Putamen (tissue), 1 donor: Measurements from ENCODE around the gene HEBP1.

Experiments
- DNase-seq: peaks from one replicate; pipeline ENCODE4 v3.0.0-alpha.2; 2016; ENCODE audit warnings: low spot score

Gene HEBP1

DNA sequence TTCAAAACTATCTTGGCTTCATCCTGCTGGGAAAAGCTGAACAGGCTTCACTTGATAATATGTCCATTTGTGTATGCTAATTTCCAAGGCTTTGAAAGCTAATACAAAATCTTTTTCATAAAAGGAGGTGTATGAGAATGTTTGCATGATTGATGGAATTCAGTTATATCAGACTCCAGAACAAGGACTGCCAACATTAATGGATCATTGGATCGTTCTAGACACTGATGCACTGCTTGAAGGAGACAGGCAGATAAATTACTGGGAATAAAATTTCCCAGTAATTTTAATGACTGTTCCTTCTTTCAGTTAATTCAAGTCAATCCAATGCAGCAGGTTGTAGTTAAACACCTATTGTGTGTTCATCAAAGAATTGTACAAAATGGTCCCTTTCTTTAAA, 48.6 kb downstream of the HEBP1 start:
- DNase-seq, result no peak

- DNase-seq, result no peak
These were observed 52.2 kb downstream of the HEBP1 start for GRCh38 chr12:12947902-12948301.

DNA sequence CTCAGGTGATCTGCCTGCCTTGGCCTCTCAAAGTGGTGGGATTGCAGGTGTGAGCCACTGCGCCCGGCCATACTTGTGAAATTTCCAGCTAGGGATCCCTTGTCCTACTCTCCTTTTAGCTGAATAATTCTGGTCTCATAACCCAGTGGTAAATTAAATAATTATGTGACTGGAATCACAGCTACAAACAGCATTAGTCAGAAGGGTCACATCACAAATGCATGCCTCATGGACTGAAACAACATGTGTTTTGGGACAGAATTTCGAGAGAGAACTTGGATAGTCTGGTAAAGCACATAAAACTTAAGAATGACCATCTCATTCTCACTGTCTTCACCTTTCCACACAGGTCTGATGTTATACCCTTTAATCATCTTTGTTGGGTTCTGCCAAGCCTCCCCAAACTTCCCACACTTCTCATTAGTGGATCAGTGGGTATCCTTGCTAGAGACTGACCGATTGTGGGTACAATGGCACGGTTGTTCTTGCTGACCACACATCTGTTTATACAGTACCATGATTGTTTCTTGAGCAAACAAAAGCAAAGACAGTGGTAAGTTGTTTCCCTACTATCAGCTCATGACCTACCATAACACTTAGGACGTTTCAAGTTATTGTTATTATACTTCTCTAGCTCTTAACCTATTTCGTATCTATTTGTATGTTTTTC, 53.2 kb downstream of the HEBP1 start:
- DNase-seq, result peak; percentile 93

DNA sequence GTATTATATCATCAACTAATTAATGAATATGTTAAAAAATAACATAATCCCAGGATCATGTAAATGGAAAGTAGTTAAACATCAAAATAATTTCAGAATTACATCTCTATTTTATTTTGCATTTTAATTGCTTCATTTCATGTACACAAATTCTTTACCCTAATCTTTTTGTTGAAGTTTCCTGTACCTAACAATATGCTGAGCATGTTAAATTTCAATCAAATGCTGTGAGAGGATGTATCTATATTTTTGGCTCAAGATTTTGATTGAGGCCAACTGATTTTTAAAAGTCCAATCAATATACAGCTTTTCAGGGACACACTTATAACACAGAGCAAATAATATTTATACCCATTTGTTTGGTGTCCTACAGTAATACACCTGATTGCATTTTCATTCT, 54.5 kb downstream of the HEBP1 start:
- no peak for DNase-seq

DNA sequence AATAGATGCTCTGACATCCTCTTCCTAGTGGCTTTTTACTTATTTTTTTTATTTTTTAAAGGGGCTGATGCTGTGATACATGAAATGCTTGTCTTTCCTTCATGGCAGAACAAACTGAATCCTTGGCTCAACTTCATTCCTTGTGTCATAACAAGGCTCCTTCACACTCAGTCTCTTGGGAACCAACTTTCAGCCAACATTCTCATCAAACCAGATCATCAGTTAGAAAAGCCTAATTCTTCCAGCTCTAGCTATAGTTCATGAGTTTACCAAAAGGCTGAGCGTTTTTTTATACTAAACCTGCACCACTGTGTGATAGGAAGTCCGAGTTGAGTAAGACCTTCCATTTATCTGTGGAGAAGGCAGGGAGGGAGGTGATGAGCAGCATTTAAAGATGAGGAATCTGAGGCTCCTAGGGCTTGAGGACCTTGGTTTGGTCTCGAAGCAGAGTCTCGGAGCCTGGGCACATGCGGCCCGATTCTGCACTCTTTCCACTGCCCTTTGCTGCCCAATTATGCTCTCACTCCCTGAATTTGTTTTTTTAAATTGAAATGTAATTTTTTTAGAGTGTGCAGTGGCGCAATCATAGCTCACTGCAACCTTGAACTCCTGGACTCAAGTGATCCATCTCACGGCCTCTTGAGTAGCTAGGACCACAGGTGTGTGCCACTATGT, 56.3 kb downstream of the HEBP1 start:
- DNase-seq, result no peak

DNA sequence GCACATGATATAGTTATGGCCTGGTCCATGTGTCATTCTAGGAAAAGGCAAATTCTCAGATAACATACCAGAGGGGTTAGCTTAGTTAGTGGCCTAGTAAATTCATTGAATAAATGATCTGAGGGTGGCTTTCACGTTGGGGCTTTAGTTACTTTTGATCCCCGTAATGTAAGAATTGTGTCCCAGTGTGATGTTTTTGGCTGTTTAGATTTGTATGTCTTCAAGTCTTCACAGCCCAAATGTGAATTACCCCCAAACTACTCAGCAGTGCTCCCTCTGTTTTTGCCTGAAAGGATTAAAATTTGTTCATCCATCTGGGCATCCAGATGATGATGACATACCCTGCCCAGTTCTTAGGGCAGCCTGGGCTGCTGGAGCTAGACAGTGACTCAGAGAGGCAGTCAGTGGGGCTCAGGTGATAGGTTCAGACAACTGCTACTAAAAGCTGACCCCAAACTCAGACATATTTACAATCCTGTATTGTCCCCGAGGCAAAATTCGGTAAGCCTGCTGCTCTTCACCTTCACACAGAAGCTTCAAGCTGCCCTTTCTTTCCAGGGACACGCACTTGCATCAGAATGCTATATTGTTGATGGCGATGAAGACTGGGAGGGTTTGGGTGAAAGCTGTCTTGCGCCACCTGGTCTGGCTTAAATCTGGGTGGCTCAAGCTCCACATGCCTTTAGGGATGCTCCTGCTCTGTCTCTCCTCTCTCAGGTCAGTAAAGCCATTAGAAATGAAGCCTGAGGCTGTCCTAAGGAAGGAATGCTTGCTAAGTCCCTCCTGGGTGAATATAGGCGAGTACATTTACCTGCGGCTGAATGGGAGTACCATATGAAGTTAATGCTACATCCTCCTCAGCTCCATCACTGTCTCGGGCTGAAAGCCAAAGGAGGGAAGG, 58.4 kb downstream of the HEBP1 start:
- no peak for DNase-seq

- DNase-seq, result no peak
These were observed 60.2 kb downstream of the HEBP1 start for GRCh38 chr12:12939888-12940287.

DNA sequence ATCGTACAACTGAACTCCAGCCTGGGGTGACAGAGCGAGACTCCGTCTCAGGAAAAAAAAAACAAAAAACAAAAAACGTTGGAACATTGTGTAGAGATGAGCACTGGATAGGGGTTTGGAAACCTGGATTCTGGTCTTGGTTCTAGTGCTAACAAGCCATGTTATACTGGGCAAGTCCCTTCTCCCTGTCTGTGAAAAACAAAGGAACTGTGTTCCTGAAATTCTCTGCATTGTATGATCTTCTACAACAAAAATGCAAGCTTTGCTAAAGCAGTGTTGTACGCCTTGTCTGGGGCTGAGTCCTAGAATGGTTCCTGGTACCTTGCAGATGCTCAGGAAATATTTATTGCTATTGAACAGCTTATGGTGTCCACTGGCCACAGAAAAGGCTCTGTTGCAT, 61.5 kb downstream of the HEBP1 start:
- no peak for DNase-seq

DNA sequence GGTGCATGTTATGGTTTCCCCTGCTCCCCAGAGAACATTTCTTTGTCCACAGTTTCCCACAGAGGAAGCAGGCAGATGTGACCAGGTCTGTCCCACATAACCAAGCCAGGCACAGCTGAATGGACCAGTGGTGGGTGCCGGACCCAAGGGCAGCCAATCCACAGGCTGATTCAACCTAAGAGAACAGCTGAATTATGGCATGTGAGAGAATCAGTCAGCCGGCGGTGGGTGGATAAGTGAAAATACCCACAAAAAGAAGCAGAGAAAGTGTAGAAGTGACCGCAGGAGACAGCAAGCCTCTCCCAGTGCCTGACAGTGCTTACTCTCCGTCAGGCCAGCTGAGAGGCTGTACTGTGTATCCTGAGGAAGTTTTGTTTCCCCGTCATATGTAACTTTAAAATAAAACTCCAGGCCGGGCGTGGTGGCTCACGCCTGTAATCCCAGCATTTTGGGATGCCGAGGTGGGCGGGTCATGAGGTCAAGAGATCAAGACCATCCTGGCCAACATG, 63.0 kb downstream of the HEBP1 start:
- DNase-seq, result no peak

- no peak for DNase-seq
These were observed 65.5 kb downstream of the HEBP1 start for GRCh38 chr12:12934556-12934955.

- DNase-seq, result no peak
These were observed 66.3 kb downstream of the HEBP1 start for GRCh38 chr12:12933742-12934141.

- DNase-seq, result no peak
These were observed 69.3 kb downstream of the HEBP1 start for GRCh38 chr12:12930633-12931219.

DNA sequence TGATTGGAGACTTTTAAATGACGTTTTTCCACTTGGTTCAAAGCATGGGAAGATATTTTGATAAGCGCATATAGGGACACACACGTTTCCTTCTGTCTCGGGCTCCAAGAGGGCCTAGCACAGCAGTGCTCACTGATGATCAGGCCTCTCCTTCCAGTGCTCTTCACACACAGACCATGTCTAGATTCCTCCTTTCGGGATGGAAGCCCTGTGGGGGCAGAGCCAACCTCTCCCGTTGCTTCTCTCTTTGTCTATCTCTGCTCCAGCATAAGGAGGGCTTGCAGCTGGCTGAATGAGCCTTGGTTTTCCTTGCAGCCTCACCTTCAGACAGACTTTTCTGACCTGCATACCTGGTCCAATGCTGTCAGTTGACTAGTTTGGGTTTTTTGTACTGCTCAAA, 70.4 kb downstream of the HEBP1 start:
- no peak for DNase-seq

- no peak for DNase-seq
These were observed 72.6 kb downstream of the HEBP1 start for GRCh38 chr12:12927211-12928079.

GRCh38 chr12:12926571-12927071, 73.4 kb downstream of the HEBP1 start:
- no peak for DNase-seq

DNA sequence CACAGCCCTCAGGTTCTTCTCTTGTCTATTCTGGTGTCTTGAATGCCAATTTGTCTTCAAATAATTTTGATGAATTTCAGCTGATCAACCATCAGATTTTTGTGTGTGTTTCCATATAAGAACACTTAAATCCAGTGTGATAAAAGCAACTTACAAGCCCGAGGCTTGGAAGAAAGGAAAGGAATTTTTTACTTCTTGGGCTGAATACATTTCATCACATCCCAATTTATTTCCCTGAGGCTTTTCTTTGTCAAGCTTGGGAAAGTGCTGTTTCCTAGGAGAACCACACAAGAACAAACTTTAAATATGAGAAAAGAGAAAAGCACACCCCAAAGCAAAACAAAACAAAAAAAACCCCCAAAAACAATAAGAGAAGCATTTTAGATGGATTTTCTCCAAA, 74.7 kb downstream of the HEBP1 start:
- no peak for DNase-seq
